ENCODE measurements around the gene PARD6G.

- TF ChIP-seq POLR2A (IDR thresholded peaks at IDR 0.05) (no peak), CTCF (IDR thresholded peaks at IDR 0.05) (no peak)
Observed at GRCh38 chr18:80166725-80167124, 80.6 kb downstream of the PARD6G start.

Measured in thyroid gland (tissue), 4 donors.